IMR-90 (cell line): ENCODE data around the gene SPCS2. TPM values are rescaled to one million over a fixed set of nuclear protein-coding genes. Genes with fewer than 3 reads are reported as not detected.

ENCODE experiments used
- microRNA-seq, 2 experiments: library from miRNA; stranded (forward) in 1 of 2; unstranded in 1 of 2; fragments of 10-50 nt in 1 of 2; fragments of <30 nt in 1 of 2; gene quantifications in 1 of 2; microRNA quantifications in 1 of 2; one replicate each; pipeline versions ENCODE3 to v1.1.0; 2013 to 2020; ENCODE audit not compliant: insufficient read depth in 1 of 2, insufficient read length in 1 of 2, unreplicated experiment in 1 of 2
- polyA plus RNA-seq, 3 experiments: library from polyadenylated mRNA; depleted of rRNA; stranded (reverse); fragments of >200 nt; gene quantifications; 2 replicates each; pipeline ENCODE4 v1.2.3, GENCODE V29; 2012; ENCODE audit warnings: low replicate concordance in 1 of 3
- small RNA-seq, 5 experiments: library from RNA; depleted of rRNA; stranded (forward); fragments of <200 nt; gene quantifications; one replicate each; pipeline ENCODE3, GENCODE V24; 2012
- total RNA-seq: library from RNA; depleted of rRNA; stranded (reverse); fragments of >200 nt; gene quantifications from 2 replicates; pipeline ENCODE4 v1.2.3, GENCODE V29; 2012; rRNA removed

SPCS2 gene
- total and polyA plus RNA-seq, 2 of the 4 experiments (the other 2 are of a cell fraction): 15.4 to 76.0 TPM

Small RNA genes within 50 kb of the gene (microRNA-seq; reads per million reads assigned to microRNA genes)
- gene RNU6-216P (ENCODE audit: insufficient read depth, insufficient read length): not detected

Small RNA genes within 50 kb of the gene (small RNA-seq; reads per million reads assigned to genes)
- 0 to 1.8 (median 0.08) reads per million in 5 experiments for gene RNU6-216P

Other genes with a start within 250 kb of the SPCS2 start
- gene CHRDL2, start 217.8 kb upstream of the SPCS2 start, total RNA-seq: not detected in 2 replicates
- gene CHRDL2, start 217.8 kb upstream of the SPCS2 start, polyA plus RNA-seq (2012; rRNA removed): 0.37 and 0.80 TPM in 2 replicates
- gene RNF169, start 200.4 kb upstream of the SPCS2 start, total RNA-seq: 23.3 and 28.1 TPM in 2 replicates
- 3.0 and 3.6 TPM in 2 replicates for gene RNF169, start 200.4 kb upstream of the SPCS2 start, polyA plus RNA-seq (2012; rRNA removed)
- gene XRRA1, start 175 bp upstream of the SPCS2 start, total RNA-seq: 5.0 and 6.3 TPM in 2 replicates
- 4.5 and 5.4 TPM in 2 replicates for gene XRRA1, start 175 bp upstream of the SPCS2 start, polyA plus RNA-seq (2012; rRNA removed)
- gene NEU3, start 39.7 kb downstream of the SPCS2 start, total RNA-seq: 8.3 and 10.6 TPM in 2 replicates
- 5.1 and 5.5 TPM in 2 replicates for gene NEU3, start 39.7 kb downstream of the SPCS2 start, polyA plus RNA-seq (2012; rRNA removed)
- not detected in 2 replicates for gene OR2AT4, start 147.6 kb downstream of the SPCS2 start, total RNA-seq
- not detected in 2 replicates for gene OR2AT4, start 147.6 kb downstream of the SPCS2 start, polyA plus RNA-seq (2012; rRNA removed)
- gene SLCO2B1, start 201.8 kb downstream of the SPCS2 start, total RNA-seq: not detected in 2 replicates
- not detected in 2 replicates for gene SLCO2B1, start 201.8 kb downstream of the SPCS2 start, polyA plus RNA-seq (2012; rRNA removed)